ENCODE data around the gene SMG6. TPM values are rescaled to one million over a fixed set of nuclear protein-coding genes. Genes with fewer than 3 reads are reported as not detected.

The SMG6 gene
- total RNA-seq, 1 donor from 2014 or later: 9.2 TPM

- no peak overlapping the region for H3K4me3 ChIP-seq (ENCODE audit: low read depth, low read length)
- H3K36me3 ChIP-seq (ENCODE audit: control insufficient read depth, insufficient read depth, low read length): peaks cover 8% of the 10 kb centered on the region
- TF ChIP-seq, protein P1, sequence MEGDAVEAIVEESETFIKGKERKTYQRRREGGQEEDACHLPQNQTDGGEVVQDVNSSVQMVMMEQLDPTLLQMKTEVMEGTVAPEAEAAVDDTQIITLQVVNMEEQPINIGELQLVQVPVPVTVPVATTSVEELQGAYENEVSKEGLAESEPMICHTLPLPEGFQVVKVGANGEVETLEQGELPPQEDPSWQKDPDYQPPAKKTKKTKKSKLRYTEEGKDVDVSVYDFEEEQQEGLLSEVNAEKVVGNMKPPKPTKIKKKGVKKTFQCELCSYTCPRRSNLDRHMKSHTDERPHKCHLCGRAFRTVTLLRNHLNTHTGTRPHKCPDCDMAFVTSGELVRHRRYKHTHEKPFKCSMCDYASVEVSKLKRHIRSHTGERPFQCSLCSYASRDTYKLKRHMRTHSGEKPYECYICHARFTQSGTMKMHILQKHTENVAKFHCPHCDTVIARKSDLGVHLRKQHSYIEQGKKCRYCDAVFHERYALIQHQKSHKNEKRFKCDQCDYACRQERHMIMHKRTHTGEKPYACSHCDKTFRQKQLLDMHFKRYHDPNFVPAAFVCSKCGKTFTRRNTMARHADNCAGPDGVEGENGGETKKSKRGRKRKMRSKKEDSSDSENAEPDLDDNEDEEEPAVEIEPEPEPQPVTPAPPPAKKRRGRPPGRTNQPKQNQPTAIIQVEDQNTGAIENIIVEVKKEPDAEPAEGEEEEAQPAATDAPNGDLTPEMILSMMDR (IDR thresholded peaks at IDR 0.05; ENCODE audit: insufficient read depth, low read length, severe bottlenecking): no peak
- FAIRE-seq (no peak), DNase-seq (ENCODE audit: low read depth) (no peak)
- no peaks in the 10 kb centered on the region for H3K27me3 ChIP-seq (ENCODE audit: control insufficient read depth, insufficient read depth, low read length)
Measured at GRCh38 chr17:2070241-2071023, 233.2 kb downstream of the SMG6 start.

DNA sequence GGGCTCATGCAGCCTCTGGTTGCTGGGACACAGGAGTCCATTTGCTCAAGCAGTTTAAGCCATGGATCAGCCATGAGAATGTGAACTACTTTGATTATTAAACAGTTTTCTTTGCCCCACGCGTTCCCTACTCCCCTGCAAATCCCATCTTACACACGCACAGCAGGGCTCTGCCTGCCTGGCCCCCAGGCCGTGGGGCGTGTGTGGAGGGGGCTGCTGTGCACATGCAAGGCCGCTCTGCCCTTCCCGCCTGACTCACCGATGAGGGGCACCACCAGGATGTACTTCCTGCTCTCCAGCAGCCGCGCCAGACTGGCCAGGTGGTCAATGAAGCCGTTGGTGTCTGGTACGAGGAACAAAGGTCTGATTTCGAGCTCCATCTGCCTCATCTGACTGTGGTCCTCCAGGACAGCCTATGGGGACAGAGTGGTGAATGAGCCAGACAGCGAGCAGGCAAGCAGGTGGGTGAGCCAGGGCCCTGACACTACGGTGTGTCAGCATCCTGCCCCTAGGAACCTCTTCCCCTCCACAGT is 235.0 kb downstream of the SMG6 start:
- H3K4me3 ChIP-seq (ENCODE audit: low read depth, low read length): no peak overlapping the region
- FAIRE-seq: no peak
- peaks cover 18% of the 10 kb centered on the region for H3K36me3 ChIP-seq (ENCODE audit: control insufficient read depth, insufficient read depth, low read length)
- peak; percentile 61 for DNase-seq (ENCODE audit: low read depth)
- H3K27me3 ChIP-seq (ENCODE audit: control insufficient read depth, insufficient read depth, low read length): no peaks in the 10 kb centered on the region
- TF ChIP-seq, protein P1 (IDR thresholded peaks at IDR 0.05; ENCODE audit: insufficient read depth, low read length, severe bottlenecking): no peak

GRCh38 chr17:2068031-2068518 is 235.5 kb downstream of the SMG6 start:
- peak; percentile 32 for FAIRE-seq
- H3K36me3 ChIP-seq (ENCODE audit: control insufficient read depth, insufficient read depth, low read length): peaks cover 18% of the 10 kb centered on the region
- H3K4me3 ChIP-seq (ENCODE audit: low read depth, low read length): no peak overlapping the region
- DNase-seq (ENCODE audit: low read depth): no peak
- TF ChIP-seq, protein P1 (IDR thresholded peaks at IDR 0.05; ENCODE audit: insufficient read depth, low read length, severe bottlenecking): no peak
- H3K27me3 ChIP-seq (ENCODE audit: control insufficient read depth, insufficient read depth, low read length): no peaks in the 10 kb centered on the region

GRCh38 chr17:2067608-2068024 is 236.0 kb downstream of the SMG6 start:
- no peak for DNase-seq (ENCODE audit: low read depth)

DNA sequence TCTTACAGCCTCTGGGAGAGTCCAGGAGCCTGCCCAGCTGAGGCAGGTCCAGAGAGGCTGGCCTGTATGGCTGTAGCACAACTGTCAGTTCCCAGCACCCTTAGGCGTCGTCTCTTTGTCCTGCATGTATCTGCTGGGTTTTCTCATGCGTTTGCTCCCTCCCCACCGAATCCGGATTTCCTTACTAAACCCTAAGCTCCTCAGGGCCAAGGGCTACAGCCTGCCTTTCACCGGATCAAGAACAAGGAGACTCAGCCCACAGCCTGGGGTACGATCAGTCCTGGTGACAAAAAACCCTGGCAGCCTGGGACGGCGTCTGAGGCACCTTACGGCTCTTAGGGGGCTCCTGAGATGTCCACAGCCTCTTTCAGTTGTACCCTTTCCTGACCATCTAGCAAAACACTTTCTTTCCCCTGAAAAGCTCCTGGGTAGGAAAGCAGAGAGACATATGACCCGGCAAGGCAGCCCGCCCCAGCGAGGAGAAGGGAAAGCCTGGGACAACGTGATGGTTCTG is 236.5 kb downstream of the SMG6 start:
- Histone ChIP-seq H3K27me3 (ENCODE audit: control insufficient read depth, insufficient read depth, low read length) (no peaks in the 10 kb centered on the region), H3K36me3 (ENCODE audit: control insufficient read depth, insufficient read depth, low read length) (peaks cover 21% of the 10 kb centered on the region), H3K4me3 (ENCODE audit: low read depth, low read length) (no peak overlapping the region)
- FAIRE-seq (no peak), DNase-seq (ENCODE audit: low read depth) (no peak)
- TF ChIP-seq, protein P1 (IDR thresholded peaks at IDR 0.05; ENCODE audit: insufficient read depth, low read length, severe bottlenecking): no peak

More at GRCh38 chr17:2067608-2068024, 236.0 kb downstream of the SMG6 start:
- H3K36me3 ChIP-seq (ENCODE audit: control insufficient read depth, insufficient read depth, low read length): peaks cover 22% of the 10 kb centered on the region
- TF ChIP-seq, protein P1 (IDR thresholded peaks at IDR 0.05; ENCODE audit: insufficient read depth, low read length, severe bottlenecking): no peak
- H3K4me3 ChIP-seq (ENCODE audit: low read depth, low read length): no peak overlapping the region
- FAIRE-seq: peak; percentile 43
- H3K27me3 ChIP-seq (ENCODE audit: control insufficient read depth, insufficient read depth, low read length): no peaks in the 10 kb centered on the region

Measured in bronchial epithelial cell (primary cell).